HG03442 (cell line): ENCODE results near the gene FPGS.
"Not testable (repeated sequence)": the region's sequence is repeated elsewhere in the genome, so short reads cannot be mapped to it uniquely, and the experiment has no call there.

Experiments used
- ATAC-seq: cut with Tn5 transposase; IDR thresholded peaks from one replicate; pipeline ENCODE4 v1.9.1; 2021; ENCODE audit warnings: mild to moderate bottlenecking, moderate library complexity; ENCODE audit not compliant: unreplicated experiment

The FPGS gene

DNA sequence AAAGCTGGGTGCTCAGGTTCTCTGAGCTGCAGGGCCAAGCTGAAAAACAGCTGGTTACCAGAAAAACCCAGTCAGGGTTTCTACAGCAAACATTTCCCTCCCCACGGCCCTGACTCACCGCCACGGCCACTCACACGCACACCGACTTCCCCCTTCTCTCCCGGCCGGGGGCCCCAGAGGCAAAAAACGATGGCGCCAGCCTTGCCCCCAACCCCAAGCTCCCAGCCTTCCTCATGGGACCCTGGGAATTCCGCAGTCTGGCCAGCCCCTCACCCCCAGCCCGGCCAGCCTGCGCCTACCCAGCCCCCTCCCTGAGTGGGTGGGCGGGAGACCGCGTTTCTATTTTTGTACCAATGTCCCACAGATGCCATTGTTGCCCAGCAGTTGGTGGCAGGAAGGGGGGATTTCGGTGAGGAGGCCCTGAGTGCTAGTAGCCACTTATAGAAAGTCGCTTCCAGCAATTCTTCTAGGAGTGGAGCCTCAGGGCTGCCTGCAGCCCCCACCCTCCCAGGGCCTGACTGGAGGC lies 33.4 kb downstream of the FPGS start:
- no peak for ATAC-seq

DNA sequence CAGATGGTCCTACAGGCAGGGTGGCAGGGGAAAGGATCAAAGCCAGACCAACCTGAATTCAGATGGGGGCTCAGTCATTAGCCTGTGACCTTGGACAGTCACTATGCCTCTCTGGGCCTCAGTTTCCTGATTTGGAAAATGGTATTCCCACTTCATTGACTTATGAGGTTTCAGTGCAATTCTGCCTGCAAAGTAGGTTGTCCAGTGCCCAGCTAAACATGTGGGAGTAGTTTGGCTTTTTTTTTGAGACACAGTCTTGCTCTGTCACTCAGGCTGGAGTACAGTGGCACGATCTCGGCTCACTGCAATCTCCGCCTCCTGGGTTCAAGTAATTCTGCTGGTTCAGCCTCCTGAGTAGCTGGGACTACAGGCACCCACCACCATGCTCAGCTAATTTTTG lies 33.9 kb downstream of the FPGS start:
- not testable (repeated sequence) for ATAC-seq

DNA sequence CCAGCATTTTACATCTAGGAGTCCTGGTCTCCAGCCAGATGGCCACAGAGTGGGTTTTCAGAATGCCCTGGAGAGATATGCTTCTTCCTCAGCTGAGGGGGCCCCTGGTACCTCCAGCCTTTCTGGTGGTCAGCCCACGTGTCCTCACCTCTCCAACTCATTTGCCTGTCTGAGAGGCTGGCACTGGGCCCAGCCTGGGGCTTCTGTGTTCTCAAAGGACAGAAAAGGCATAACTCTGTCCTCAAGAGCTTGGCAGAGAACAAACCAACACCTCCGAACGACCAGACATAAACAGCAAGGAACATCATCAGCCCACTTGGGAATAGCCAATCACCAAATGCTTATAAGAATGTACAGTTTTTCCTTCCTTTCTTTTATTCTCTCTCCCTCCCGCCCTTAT lies 34.7 kb downstream of the FPGS start:
- ATAC-seq: no peak

- no peak for ATAC-seq
Measured at GRCh38 chr9:127838375-127839078, 35.8 kb downstream of the FPGS start.

DNA sequence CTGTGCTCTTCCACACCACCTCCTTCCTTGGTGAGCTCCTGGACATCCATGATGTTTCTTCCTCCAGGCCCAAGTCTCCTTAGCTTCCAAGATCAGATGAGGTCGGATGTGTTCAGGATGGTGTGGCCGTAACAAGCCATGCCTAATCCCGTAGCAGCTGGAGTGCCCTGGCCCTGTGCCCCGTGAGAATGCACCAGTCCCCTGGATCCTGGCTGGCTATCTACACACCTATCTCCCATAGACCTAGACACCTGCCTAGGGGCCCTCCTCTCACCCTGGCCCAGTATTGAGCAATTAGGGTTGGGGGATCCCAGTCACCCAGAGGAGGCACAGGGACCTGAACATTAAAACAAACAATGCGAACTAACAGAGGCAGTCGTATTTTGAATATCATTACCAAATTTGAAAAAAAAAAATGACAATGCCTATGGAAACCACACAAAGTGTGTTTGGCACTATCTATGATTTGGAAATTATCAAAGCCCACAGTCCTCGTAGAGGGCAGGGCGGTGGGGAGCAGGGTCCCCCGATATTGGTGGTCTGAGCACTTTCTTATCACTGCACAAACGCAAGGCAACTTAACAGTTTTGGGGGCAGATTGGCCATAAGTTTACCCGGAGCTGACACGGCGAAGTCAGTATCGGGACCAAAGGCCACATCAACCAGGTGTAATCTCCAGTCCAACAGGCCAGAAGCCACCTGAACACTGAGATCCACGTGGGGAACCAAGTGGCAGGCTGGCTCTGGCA lies 38.6 kb downstream of the FPGS start:
- no peak for ATAC-seq

DNA sequence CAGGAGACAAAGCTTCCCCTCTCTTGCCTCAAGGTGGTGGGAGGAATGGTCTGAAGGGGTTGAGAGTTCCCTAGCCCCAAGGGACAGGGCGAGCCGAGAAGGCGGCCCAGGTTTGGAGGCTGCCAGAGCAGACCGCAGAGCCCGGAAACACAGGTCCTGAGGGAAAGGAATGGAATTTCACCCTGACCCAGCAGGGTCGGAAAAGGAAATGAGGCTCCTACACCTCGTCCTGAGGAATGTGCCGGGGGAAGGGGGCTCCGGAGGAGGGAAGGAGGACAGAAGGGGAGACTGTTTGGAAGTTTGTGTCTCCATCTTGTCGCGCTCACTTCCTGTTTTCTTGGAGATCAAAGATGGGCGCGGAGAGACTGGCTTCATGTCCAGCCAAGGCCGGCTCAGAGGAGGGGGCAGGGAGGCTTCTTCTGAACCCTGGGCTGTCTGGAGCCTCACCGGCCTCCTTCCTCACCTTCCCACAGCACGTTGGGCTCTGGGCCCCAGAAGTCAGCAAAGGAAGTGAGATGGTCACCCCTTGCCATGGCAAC lies 42.2 kb downstream of the FPGS start:
- no peak for ATAC-seq

DNA sequence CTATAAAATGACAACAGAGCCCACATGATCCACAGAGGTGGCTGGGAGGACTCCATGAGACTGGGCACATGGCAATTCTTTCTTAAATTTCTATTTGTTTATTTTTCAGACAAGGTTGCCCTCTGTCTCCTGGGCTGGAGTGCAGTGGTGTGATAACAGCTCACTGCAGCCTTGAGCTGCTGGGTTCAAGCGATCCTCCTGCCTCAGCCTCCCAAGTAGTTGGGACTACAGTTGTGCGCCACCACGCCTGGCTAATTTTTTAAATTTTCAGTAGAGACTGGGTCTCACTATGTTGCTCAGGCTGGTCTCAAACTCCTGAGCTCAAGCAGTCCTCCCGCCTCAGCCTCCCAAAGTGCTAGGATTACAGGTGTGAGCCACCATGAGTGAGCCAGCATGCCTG lies 42.9 kb downstream of the FPGS start:
- not testable (repeated sequence) for ATAC-seq

GRCh38 chr9:127846443-127847177 lies 43.9 kb downstream of the FPGS start:
- ATAC-seq: no peak

GRCh38 chr9:127847178-127847510 lies 44.5 kb downstream of the FPGS start:
- ATAC-seq: no peak

DNA sequence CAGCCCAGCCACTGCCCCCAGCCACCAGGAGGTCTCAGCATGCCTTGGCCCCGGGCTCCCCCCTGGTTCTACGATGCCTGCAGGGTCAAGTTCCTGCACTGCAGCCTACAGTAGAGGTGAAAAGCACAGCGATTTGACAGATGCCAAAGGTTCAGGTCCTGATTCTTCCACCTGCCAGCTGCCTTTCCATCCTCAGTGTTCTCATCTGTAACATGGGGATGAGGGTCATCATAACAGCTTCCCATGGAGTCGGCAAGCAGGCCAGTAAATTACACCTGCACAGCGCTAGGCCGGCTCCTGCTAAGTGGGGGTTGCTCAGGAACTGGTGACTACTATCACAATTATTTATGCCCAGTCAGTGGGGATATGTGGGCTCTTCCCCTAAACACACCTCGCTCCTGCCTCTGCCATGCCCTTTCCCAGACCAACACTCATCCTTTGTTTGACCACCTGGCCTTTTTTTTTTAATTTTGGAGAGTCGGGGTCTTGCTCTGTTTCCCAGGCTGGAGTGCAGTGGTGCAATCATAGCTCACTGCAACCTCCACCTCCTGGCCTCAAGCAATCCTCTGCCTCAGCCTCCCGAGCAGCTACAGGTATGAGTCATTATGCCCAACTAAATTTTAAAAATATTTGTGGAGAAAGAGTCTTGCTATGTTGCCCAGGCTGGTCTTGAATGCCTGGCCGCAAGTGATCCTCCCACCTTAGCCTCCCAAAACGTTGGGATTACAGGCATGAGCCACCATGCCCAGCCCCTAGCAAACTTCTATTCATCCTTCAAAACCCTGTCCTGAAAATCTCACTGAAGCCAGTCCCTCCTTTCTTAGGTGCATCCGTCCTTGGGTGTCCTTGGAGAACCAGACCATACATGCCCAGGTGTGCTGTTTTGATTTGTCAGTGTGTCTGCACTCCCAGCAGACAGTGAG lies 45.4 kb downstream of the FPGS start:
- ATAC-seq: no peak

DNA sequence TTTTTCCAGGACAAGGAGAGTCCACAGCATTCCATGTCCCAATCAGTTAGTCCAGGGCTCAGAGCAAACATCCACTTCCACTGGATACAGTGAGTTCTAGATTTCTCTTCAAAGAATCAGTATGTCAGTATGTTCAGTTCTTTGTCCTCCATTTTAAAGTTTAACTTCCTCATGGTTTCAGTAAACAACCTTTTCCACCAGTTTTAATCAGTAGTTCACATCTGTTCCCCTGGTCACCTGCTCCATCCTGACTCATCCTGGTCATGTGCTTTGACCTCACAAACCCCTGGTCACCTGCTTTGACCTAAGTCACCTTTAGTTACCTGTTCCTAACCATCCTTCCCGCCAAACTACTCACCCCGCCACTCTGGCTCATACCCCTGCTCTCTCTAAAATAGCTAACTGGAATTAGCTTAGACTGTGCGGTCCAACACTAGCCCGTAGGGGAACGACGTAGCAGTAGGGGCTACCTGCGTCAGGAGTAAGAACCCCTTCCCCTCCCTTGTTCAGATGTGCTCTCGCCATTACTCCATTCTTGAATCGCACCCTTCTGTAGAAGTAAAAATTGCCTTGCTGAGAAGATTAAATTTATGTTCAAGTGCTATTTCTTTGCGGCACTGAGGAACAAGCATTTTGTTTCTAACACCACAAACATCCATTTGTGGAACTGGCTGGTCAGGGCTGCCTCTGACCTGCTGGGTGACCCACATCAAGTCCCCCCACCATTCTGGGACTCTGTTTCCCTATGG lies 46.2 kb downstream of the FPGS start:
- no peak for ATAC-seq

- ATAC-seq: no peak
Measured at GRCh38 chr9:127850286-127850830, 47.7 kb downstream of the FPGS start.

GRCh38 chr9:127852829-127853228 lies 50.1 kb downstream of the FPGS start:
- ATAC-seq: no peak

- ATAC-seq: no peak
Measured at GRCh38 chr9:127853312-127854183, 50.9 kb downstream of the FPGS start.

GRCh38 chr9:127854184-127854806 lies 51.6 kb downstream of the FPGS start, which contains the start of gene ENG:
Gene ENG (minus strand): TSS chr9:127854658. CDS start chr9:127854355, 303 bp downstream.
- no peak for ATAC-seq

GRCh38 chr9:127854960-127855359 lies 52.3 kb downstream of the FPGS start:
- no peak for ATAC-seq

DNA sequence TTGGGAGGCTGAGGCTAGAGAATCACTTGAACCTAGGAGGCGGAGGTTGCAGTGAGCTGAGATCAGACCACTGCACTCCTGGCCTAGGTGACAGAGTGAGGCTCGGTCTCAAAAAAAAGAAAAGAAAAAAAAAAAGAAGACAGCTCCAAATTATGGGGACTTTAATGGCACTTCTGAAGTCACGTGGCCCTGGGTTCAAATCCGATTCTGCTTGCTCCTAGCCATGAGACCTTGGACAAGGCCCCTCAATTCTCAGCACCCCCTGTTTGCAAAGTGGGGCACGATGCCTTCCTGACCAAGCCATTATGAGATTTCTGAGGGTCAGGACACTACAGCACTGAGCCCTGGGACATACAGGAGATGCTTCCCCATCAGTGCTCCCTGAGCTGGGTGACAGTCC lies 52.8 kb downstream of the FPGS start:
- no peak for ATAC-seq
